Heart left ventricle (tissue), 16 donors: ENCODE results near the gene PPP1R14C. TPM values are rescaled to one million over a fixed set of nuclear protein-coding genes. Genes with fewer than 3 reads are reported as not detected.

ENCODE experiments used
- ATAC-seq, 4 donors: fragments of 200-7000 bp; cut with Tn5 transposase; one replicate each; pipeline ENCODE4 v1.9.1; 2020 to 2022; ENCODE audit warnings: moderate library complexity in 4 of 4, mild to moderate bottlenecking in 3 of 4, moderate number of reproducible peaks in 1 of 4
- DNase-seq, 5 donors: peaks; one replicate each; pipeline ENCODE4 v3.0.0-alpha.2; 2020
- H3K27ac ChIP-seq, 12 donors: fragments of 200-600 bp; sonication (generic) in 4 of 12; one replicate each; pipeline versions ENCODE4 v1.5.0 to v1.8.0; 2016 to 2022; ENCODE audit warnings: mild to moderate bottlenecking in 2 of 12
- H3K27me3 ChIP-seq, 9 donors: fragments of 200-600 bp; sonication (generic) in 2 of 9; one replicate each; pipeline versions ENCODE4 v1.5.1 to v1.8.0; 2016 to 2022; ENCODE audit warnings: mild to moderate bottlenecking in 3 of 9
- H3K36me3 ChIP-seq, 9 donors: fragments of 200-600 bp; sonication (generic) in 2 of 9; one replicate each; pipeline versions ENCODE4 v1.5.0 to v1.8.0; 2018 to 2022; ENCODE audit warnings: mild to moderate bottlenecking in 2 of 9
- H3K4me1 ChIP-seq, 12 donors: fragments of 200-600 bp; sonication (generic) in 4 of 12; one replicate each; pipeline versions ENCODE4 v1.5.0 to v1.8.0; 2016 to 2022; ENCODE audit warnings: mild to moderate bottlenecking in 3 of 12
- H3K4me3 ChIP-seq, 12 donors: fragments of 200-600 bp; sonication (generic) in 4 of 12; one replicate each; pipeline versions ENCODE4 v1.5.0 to v1.8.0; 2017 to 2022; ENCODE audit warnings: mild to moderate bottlenecking in 9 of 12, moderate library complexity in 4 of 12
- H3K9me3 ChIP-seq, 12 donors: fragments of 200-600 bp; sonication (generic) in 4 of 12; one replicate each; pipeline versions ENCODE4 v1.5.0 to v1.8.0; 2016 to 2022; ENCODE audit warnings: mild to moderate bottlenecking in 1 of 12
- CTCF ChIP-seq, 12 donors: fragments of 200-600 bp; sonication (generic) in 4 of 12; IDR thresholded peaks; one replicate each; pipeline versions ENCODE4 v1.5.0 to v1.8.0; 2018 to 2022; ENCODE audit warnings: antibody characterized with exemption in 12 of 12, mild to moderate bottlenecking in 5 of 12
- POLR2A ChIP-seq, 2 donors: fragments of 450-650 bp; IDR thresholded peaks; one replicate each; pipeline ENCODE4 v1.6.1; 2017; ENCODE audit warnings: antibody characterized with exemption in 2 of 2, mild to moderate bottlenecking in 2 of 2, moderate library complexity in 2 of 2
- WGBS, 4 donors: extraction: QIAGEN DNeasy Blood & Tissue Kit in 2 of 4; methylation state at CpG; one replicate each; pipeline versions ENCODE4 v1.1.5 to v1.1.7; 2013 to 2018; 5-methylcytosine and 5-hydroxymethylcytosine counted together
- intact Hi-C, 10 donors: fragments of 100-400 bp; cut with DNase I; formaldehyde crosslinking; loops; one replicate each; pipeline versions ENCODE4 v1.11.1 to v1.14.2; 2022
- polyA plus RNA-seq, 2 donors: library from polyadenylated mRNA; stranded (reverse); fragments of 200-250 nt; gene quantifications; one replicate each; pipeline ENCODE4 v1.2.3, GENCODE V29; 2013
- total RNA-seq, 9 donors: library from RNA; depleted of rRNA in 2 of 9; stranded (reverse); fragments of >200 nt in 2 of 9; fragmentation: NEBNext Ultra II Directional in 3 of 9; extraction: Animal tissue kit (Norgen Biotek cat#: 25700) in 3 of 9; gene quantifications; one replicate each; pipeline versions ENCODE4 v1.1.0 to v1.2.4, GENCODE V29; 2016 to 2023
- donor health status: ischemic (EF 13 %, LVEDD 7.1; RV severe dilation, severe dysfunction).
- donor health status: healthy with polysubstance abuse.
- donor health status: DM: no; HTN: yes; CAD: no.
- donor health status: DM: no; HTN: no; CAD: no.
- donor health status: ischemic (EF 25% LVEDD 6.9; RV normal size, moderate dysfunction).
- donor health status: ischemic (EF 25% LVEDD 5.7; RV mildly dilated, moderate dysfunction).
- donor health status: healthy.
- donor health status: DM: yes; HTN: yes; CAD: no.
- donor health status: ischemic (EF 35%, LVEDD 5.7; RV mildly dilated, moderate dysfunction).
- donor health status: nonischemic (EF 11% LVEDD 7.7; RV severe dilation, severe dysfunction).
- donor health status: DM: yes; HTN: yes; CAD: no.
- donor health status: PGD.
- donor health status: ischemic (EF 29% LVEDD 5.4; RV normal size, mild dysfunction).
- donor health status: nonischemic (EF 23%, LVEDD 6.1; RV moderate dilation, normal function).

PPP1R14C gene
- total and polyA plus RNA-seq, 11 donors, result 41.1 to 143 (median 75.7) TPM

GRCh38 chr6:150118627-150119026 lies 24.2 kb upstream of the PPP1R14C start:
- intact Hi-C loops, result no loop called here
- no peak for TF ChIP-seq CTCF (IDR thresholded peaks at IDR 0.05)
- no peak for TF ChIP-seq POLR2A (IDR thresholded peaks at IDR 0.05)
- Histone ChIP-seq H3K27ac (no peak overlapping the region), H3K4me1 (peaks cover 0 to 7% (median 0%) of the 10 kb centered on the region in 12 donors), H3K36me3 (no peaks in the 10 kb centered on the region), H3K4me3 (no peak overlapping the region), H3K27me3 (no peaks in the 10 kb centered on the region), H3K9me3 (no peaks in the 10 kb centered on the region)
- peak in 2 of 4 donors; percentile 18 to 34 for ATAC-seq
- DNase-seq, result no peak
- 76 to 87% (median 79%) methylated on average over 9 of the region's 9 CpGs for WGBS, 4 donors

- DNase-seq, result peak in 1 of 5 donors; percentile 27
- Histone ChIP-seq H3K27ac (no peak overlapping the region), H3K27me3 (no peaks in the 10 kb centered on the region), H3K9me3 (no peaks in the 10 kb centered on the region), H3K4me3 (no peak overlapping the region), H3K4me1 (peaks cover 0 to 7% (median 0%) of the 10 kb centered on the region in 12 donors), H3K36me3 (no peaks in the 10 kb centered on the region)
- ATAC-seq, result peak in 3 of 4 donors; percentile 43 to 59 (median 47)
- TF ChIP-seq POLR2A (IDR thresholded peaks at IDR 0.05) (no peak), CTCF (IDR thresholded peaks at IDR 0.05) (no peak)
- WGBS, 4 donors, result 33 to 60% (median 36%) methylated on average over 7 of the region's 7 CpGs
- intact Hi-C loops, result no loop called here
Measured at GRCh38 chr6:150119173-150119572, 23.7 kb upstream of the PPP1R14C start.

GRCh38 chr6:150123645-150124044 lies 19.2 kb upstream of the PPP1R14C start:
- H3K4me1 ChIP-seq, result peaks cover 0 to 7% (median 0%) of the 10 kb centered on the region in 12 donors
- intact Hi-C loops, result no loop called here
- no peaks in the 10 kb centered on the region for H3K36me3 ChIP-seq
- 60 to 77% (median 67%) methylated on average over 7 of the region's 7 CpGs for WGBS, 4 donors
- TF ChIP-seq CTCF (IDR thresholded peaks at IDR 0.05), result no peak
- no peak for TF ChIP-seq POLR2A (IDR thresholded peaks at IDR 0.05)
- H3K4me3 ChIP-seq, result no peak overlapping the region
- no peaks in the 10 kb centered on the region for H3K27me3 ChIP-seq
- H3K9me3 ChIP-seq, result no peaks in the 10 kb centered on the region
- DNase-seq (no peak), ATAC-seq (no peak)
- no peak overlapping the region for H3K27ac ChIP-seq

- Histone ChIP-seq H3K4me3 (no peak overlapping the region), H3K27ac (no peak overlapping the region), H3K4me1 (peaks cover 0 to under 1% (median 0%) of the 10 kb centered on the region in 12 donors), H3K9me3 (no peaks in the 10 kb centered on the region), H3K36me3 (no peaks in the 10 kb centered on the region), H3K27me3 (no peaks in the 10 kb centered on the region)
- intact Hi-C loops, result no loop called here
- 87 to 97% (median 93%) methylated on average over 3 of the region's 3 CpGs for WGBS, 4 donors
- ATAC-seq (no peak), DNase-seq (no peak)
- no peak for TF ChIP-seq POLR2A (IDR thresholded peaks at IDR 0.05)
- TF ChIP-seq CTCF (IDR thresholded peaks at IDR 0.05), result no peak
Measured at GRCh38 chr6:150124235-150124634, 18.6 kb upstream of the PPP1R14C start.
